Activated CD4-positive, alpha-beta T cell treated with anti-CD3 and anti-CD28 coated beads for 36 hours (primary cell): Measurements from ENCODE around the gene CACNA2D2. TPM values are rescaled to one million over a fixed set of nuclear protein-coding genes. Genes with fewer than 3 reads are reported as not detected.
A peak's percentile ranks its signal among the peaks of the same experiment; 100 is the strongest.

Experiments
- ATAC-seq: fragments of 200-7000 bp; cut with Tn5 transposase; one replicate; pipeline ENCODE4 v1.10.0; 2021; ENCODE audit warnings: mild to moderate bottlenecking, moderate library complexity
- CTCF ChIA-PET: fragments of 350-600 bp; sonication (Branson Sonifier 250); formaldehyde crosslinking; loops from one replicate; lab custom pipeline; 2021; ENCODE audit warnings: antibody characterized with exemption; lab: Charles Lee
- POLR2A ChIA-PET: fragments of 350-600 bp; sonication (Branson Sonifier 250); formaldehyde crosslinking; loops from one replicate; lab custom pipeline; 2021; ENCODE audit warnings: antibody characterized with exemption, inconsistent platforms; lab: Charles Lee
- DNase-seq: peaks from one replicate; pipeline ENCODE4 v3.0.0-alpha.2; 2020
- H3K27ac Mint-ChIP-seq: one replicate; pipeline ENCODE4 v1.8.0; 2021; ENCODE audit warnings: mixed read lengths
- H3K27me3 Mint-ChIP-seq: one replicate; pipeline ENCODE4 v1.8.0; 2021; ENCODE audit warnings: mixed read lengths
- H3K36me3 Mint-ChIP-seq: one replicate; pipeline ENCODE4 v1.8.0; 2021; ENCODE audit warnings: low read depth, mixed read lengths
- H3K4me1 Mint-ChIP-seq: one replicate; pipeline ENCODE4 v1.8.0; 2021; ENCODE audit warnings: mixed read lengths
- H3K4me3 Mint-ChIP-seq: one replicate; pipeline ENCODE4 v1.8.0; 2021; ENCODE audit warnings: mild to moderate bottlenecking, moderate library complexity, mixed read lengths
- H3K9me3 Mint-ChIP-seq: one replicate; pipeline ENCODE4 v1.8.0; 2021; ENCODE audit warnings: low read depth, mixed read lengths
- intact Hi-C, 2 experiments: fragments of 100-400 bp; cut with DNase I in 1 of 2; cut with micrococcal nuclease in 1 of 2; formaldehyde crosslinking; loops; one replicate each; pipeline versions ENCODE4 v1.14.2 to v1.15.1; 2022 to 2024; cut with DNase I, micrococcal nuclease
- total RNA-seq, 2 experiments: library from RNA; stranded (reverse); gene quantifications; one replicate each; pipeline ENCODE4 v1.2.3, GENCODE V29; 2021

CACNA2D2 gene
- total RNA-seq, 2 experiments from 2014 or later: 1.1 to 1.5 TPM

DNA sequence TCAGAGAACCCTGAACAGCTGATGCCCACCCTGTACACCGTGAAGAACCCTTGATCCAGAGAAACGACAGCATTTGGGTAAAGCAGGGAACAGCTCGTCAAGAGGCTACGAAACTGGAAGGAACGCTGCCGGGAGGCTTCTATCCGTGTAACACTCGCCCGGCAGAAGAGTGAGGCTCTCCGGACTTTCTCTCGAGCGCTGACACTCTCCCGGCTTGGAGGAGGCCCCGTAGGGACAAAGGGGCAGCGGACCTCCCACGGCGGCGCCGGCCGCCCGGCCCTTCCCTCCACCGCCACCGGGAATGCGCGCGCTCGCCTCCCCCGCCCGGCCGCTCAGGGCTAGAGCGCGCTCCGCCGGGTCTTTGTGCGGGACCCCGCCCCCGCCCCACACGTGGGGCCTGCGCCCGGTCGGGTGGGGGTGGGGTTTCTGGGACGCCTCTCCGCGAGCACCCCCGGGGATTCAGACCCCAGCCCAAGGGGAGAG is 182.5 kb downstream of the CACNA2D2 start:
- Mint-ChIP-seq H3K4me3 (peak overlapping the region; percentile 84), H3K36me3 (no peaks in the 10 kb centered on the region), H3K27me3 (no peaks in the 10 kb centered on the region), H3K4me1 (peaks cover 37% of the 10 kb centered on the region), H3K9me3 (no peaks in the 10 kb centered on the region), H3K27ac (peak overlapping the region; percentile 80)
- ChIA-PET CTCF (interaction anchor here (0.5 to 2.9 kb wide), 6 partner anchors 11 to 272 kb away, joined by 3 to 11 read pairs (median 3); partner anchors contain the start of genes HYAL3 and NAA80), POLR2A (interaction anchor here (0.7 to 1.8 kb wide), 2 partner anchors 16 to 21 kb away, joined by 3 to 4 read pairs; no protein-coding TSS in a partner anchor)
- ATAC-seq (peak; percentile 47), DNase-seq (peak; percentile 75)
- intact Hi-C loops: loop anchor here (1.0 to 10.0 kb wide), 10 partner anchors 16 to 126 kb away; partner anchors contain the start of genes HYAL3 (in 2 of the 2), NAA80 (in 2 of the 2), IFRD2 (in 1 of the 2) and LSMEM2 (in 1 of the 2)

DNA sequence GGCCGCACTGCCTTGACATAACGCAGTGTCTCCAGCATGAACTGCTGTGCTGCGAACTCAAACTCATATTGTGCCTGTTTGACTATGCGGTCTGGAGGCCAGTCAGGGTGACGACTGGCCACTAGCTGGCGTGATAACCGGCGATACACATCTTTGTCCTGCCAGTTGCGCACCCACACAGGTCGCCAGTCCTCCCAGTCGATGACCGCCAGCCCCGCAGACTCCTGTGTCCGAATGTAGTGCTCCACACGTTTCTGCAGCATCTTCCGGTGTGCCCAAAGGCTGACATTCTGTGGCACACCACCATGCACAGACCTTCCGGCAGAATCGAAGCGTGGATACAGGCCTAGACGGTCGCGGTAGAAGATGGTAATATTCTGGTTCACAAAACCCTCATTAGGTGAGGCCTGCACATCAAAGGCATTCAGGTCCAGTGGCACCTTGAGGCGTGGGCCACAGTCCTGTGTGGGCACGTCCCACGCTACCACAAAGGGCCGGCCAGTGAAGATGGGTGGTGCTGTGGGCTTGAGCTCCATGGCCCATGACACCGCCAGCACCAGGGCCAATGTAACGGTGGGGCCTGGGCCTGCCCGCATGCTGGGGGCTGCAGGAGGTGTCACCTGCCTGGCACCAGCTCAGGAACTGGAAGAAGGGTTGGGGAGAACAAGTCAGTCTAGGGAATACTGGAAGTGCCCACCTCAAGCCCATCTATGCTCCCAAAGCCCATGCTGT is 183.4 kb downstream of the CACNA2D2 start:
- ATAC-seq (no peak), DNase-seq (no peak)
- POLR2A ChIA-PET: interaction anchor here (0.6 to 1.8 kb wide), 3 partner anchors 17 to 1328 kb away, joined by 3 to 4 read pairs (median 3); no protein-coding TSS in a partner anchor
- Mint-ChIP-seq H3K27me3 (no peaks in the 10 kb centered on the region), H3K4me3 (peak overlapping the region; percentile 84), H3K9me3 (no peaks in the 10 kb centered on the region), H3K27ac (no peak overlapping the region), H3K4me1 (peaks cover 40% of the 10 kb centered on the region), H3K36me3 (no peaks in the 10 kb centered on the region)
- CTCF ChIA-PET: interaction anchor here (0.6 to 2.9 kb wide), 5 partner anchors 14 to 1245 kb away, joined by 3 to 11 read pairs (median 3); partner anchors contain the start of genes HYAL3 and NAA80
- intact Hi-C loops: loop anchor here (2.0 to 10.0 kb wide), 3 partner anchors 17 to 125 kb away; partner anchors contain the start of gene LSMEM2 (in 1 of the 2)

DNA sequence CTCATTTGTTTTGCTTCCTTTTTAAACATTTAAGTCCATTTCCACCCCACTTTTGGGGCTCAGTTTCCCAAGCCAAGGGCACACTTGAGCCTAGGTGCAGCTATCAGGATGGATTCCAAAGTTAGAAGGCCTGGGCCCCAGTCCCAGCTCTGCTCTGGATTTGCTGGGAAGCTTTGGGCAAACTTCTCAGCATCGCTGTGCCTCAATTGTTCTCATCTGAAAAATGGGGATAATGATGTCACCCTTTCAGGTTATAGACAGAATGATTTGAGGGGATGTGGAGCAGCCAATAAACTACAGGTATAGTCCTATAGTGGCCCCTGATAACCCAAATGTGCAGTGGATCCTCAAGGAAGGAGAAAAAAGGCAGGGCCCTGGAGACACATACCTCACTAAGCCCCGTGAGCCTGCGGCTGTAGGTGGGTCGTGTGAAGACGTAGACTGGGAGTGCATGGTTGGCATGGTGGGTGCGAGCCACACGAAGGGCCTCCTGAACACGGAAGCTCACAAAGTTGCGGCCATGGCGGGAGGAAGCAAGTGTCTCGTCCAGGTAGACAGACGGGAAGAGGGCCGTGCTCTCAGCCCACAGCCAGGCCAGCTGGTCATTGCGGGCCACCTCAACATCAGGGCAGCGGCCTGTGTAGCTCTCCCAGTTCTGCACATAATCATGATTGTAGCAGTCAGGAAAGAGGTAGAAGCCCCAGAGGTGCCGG is 184.1 kb downstream of the CACNA2D2 start:
- no peak for DNase-seq
- Mint-ChIP-seq H3K27ac (no peak overlapping the region), H3K27me3 (no peaks in the 10 kb centered on the region), H3K4me3 (no peak overlapping the region), H3K4me1 (peaks cover 40% of the 10 kb centered on the region), H3K9me3 (no peaks in the 10 kb centered on the region), H3K36me3 (no peaks in the 10 kb centered on the region)
- no peak for ATAC-seq
- intact Hi-C loops: no loop called here
- ChIA-PET CTCF (interaction anchor here (0.7 to 2.9 kb wide), 4 partner anchors 8 to 1365 kb away, joined by 3 to 11 read pairs (median 4); partner anchors contain the start of genes HYAL3, NAA80 and TUSC2), POLR2A (interaction anchor here (0.6 kb wide), 1 partner anchor 19 kb away, joined by 3 read pairs; no protein-coding TSS in a partner anchor)

DNA sequence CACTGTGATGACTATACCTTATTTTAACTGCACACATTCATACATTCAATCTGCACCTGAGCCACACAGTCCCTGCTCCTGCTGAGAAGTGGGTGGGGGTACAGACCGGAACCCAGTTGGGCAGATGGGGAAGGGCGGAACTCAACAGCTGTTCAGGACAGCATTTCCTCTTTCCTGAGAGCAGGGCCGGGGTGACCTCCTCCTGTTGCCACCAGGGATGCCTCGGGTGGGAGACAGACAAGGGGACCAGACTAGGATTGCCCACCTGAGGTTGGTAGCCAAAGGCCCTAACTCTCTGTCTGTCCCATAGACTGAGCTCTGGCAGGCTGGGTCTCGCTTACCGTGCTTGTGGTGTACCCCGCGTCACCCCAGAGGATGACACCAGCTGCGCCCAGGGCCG is 184.8 kb downstream of the CACNA2D2 start:
- H3K36me3 Mint-ChIP-seq: no peaks in the 10 kb centered on the region
- H3K27me3 Mint-ChIP-seq: no peaks in the 10 kb centered on the region
- peaks cover 40% of the 10 kb centered on the region for H3K4me1 Mint-ChIP-seq
- H3K4me3 Mint-ChIP-seq: no peak overlapping the region
- H3K27ac Mint-ChIP-seq: no peak overlapping the region
- DNase-seq (no peak), ATAC-seq (no peak)
- intact Hi-C loops: no loop called here
- ChIA-PET CTCF (interaction anchor here (0.5 to 2.9 kb wide), 4 partner anchors 9 to 1622 kb away, joined by 3 to 11 read pairs (median 4); partner anchors contain the start of genes HYAL3, NAA80 and TUSC2), POLR2A (interaction anchor here (0.6 kb wide), 1 partner anchor 19 kb away, joined by 3 read pairs; no protein-coding TSS in a partner anchor)
- H3K9me3 Mint-ChIP-seq: no peaks in the 10 kb centered on the region

DNA sequence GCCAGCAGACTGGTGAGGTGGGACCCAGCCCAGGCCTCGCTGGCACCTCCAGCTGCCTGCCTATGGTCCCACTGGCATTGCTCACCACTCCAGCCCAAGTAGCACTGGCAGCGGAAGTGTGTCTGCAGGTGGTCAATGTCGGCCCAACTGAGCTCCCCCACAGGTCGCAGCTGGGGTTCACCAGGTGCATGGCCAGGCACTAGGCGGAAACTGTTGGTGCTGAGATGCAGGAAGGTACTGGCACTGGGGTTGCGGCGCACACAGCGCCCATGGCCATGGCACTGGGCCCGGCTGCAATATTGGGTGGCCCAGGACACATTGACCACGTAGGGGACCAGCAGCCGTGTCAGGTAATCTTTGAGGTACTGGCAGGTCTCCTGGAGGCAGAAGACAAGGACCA is 185.3 kb downstream of the CACNA2D2 start:
- no peaks in the 10 kb centered on the region for H3K27me3 Mint-ChIP-seq
- DNase-seq (no peak), ATAC-seq (no peak)
- intact Hi-C loops: no loop called here
- no peak overlapping the region for H3K27ac Mint-ChIP-seq
- H3K4me3 Mint-ChIP-seq: no peak overlapping the region
- H3K36me3 Mint-ChIP-seq: no peaks in the 10 kb centered on the region
- H3K4me1 Mint-ChIP-seq: peaks cover 40% of the 10 kb centered on the region
- CTCF ChIA-PET: interaction anchor here (0.5 to 2.9 kb wide), 4 partner anchors 10 to 1623 kb away, joined by 3 to 11 read pairs (median 4); partner anchors contain the start of genes HYAL3, NAA80 and TUSC2
- no peaks in the 10 kb centered on the region for H3K9me3 Mint-ChIP-seq
- POLR2A ChIA-PET: no interaction called here

DNA sequence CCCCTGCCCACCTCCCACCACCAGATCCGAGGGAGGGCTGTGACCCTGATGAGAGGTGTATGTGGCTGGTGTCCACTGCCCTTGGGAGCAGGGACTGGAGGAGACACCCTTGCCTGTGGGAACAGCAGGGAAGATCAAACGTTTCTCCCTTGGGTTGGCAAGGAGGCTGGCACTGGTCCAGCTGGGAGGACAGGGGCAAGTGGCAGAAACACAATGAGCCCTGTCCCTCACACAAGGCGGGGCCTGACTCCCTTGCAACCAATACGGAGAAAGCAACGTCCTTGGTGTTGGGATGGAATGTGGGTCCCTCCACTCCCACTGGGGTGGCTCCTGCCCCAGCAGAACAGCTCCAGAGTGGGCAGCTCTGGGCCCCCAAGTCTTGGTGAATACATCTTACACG is 186.1 kb downstream of the CACNA2D2 start:
- Mint-ChIP-seq H3K9me3 (no peaks in the 10 kb centered on the region), H3K4me1 (peaks cover 37% of the 10 kb centered on the region), H3K36me3 (no peaks in the 10 kb centered on the region), H3K27ac (peak overlapping the region; percentile 38), H3K4me3 (no peak overlapping the region), H3K27me3 (no peaks in the 10 kb centered on the region)
- no peak for DNase-seq
- ChIA-PET CTCF (interaction anchor here (0.5 to 1.5 kb wide), 3 partner anchors 11 to 363 kb away, joined by 3 to 4 read pairs (median 3); no protein-coding TSS in a partner anchor), POLR2A (no interaction called here)
- no peak for ATAC-seq
- intact Hi-C loops: no loop called here

DNA sequence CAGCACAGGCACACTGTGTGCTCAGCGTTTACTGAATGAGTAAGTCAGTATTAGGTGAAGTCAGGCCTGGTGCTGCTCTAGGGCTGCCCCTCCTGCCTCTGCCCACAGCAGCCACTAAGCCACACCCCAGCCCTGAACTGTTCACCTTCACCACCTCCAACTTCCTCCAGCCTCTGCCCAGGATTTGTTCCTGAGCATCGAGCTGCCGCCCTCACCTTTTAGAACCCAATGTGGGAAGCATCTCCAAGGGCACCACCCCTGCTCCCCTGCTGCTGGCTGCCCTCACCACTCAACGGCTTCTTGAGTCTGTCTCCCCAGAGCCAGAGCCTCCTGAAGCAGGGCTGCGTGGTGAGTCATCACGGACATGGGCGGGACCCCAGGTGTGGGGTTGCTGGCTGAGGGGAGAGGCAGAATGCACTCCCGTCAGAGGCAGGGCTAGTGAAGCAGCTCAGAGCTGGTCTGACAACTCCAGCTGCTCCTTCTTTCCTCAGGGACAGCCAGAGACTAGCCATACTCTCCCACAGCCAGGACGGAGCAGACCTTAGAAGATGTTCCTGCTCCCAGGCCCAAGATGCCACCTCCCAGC is 186.7 kb downstream of the CACNA2D2 start:
- H3K4me1 Mint-ChIP-seq: peaks cover 37% of the 10 kb centered on the region
- peak; percentile 70 for DNase-seq
- CTCF ChIA-PET: interaction anchor here (0.6 to 1.5 kb wide), 4 partner anchors 10 to 364 kb away, joined by 3 to 4 read pairs (median 4); no protein-coding TSS in a partner anchor
- intact Hi-C loops: no loop called here
- peak; percentile 46 for ATAC-seq
- no peaks in the 10 kb centered on the region for H3K9me3 Mint-ChIP-seq
- no peaks in the 10 kb centered on the region for H3K36me3 Mint-ChIP-seq
- no peaks in the 10 kb centered on the region for H3K27me3 Mint-ChIP-seq
- no peak overlapping the region for H3K4me3 Mint-ChIP-seq
- H3K27ac Mint-ChIP-seq: peak overlapping the region; percentile 38
- POLR2A ChIA-PET: no interaction called here

DNA sequence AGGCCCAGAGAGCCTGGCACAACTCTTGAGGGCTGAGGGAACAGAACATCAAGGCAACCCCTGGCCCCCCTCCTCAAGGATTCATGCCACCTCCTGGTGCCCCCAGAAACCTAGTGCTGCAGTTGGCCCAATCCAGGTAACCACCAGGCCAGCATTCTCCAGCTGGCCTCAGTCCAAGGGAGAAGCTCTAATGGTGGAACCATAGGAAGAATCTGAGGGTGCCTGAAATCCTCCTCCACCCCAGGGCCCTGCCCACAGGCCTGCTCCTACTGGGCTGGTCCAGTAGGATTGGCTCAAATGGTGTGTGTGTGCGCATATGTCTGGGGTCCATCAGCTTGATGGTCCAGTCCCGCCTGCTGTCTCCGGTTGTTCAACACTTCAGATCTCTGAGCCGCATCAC is 188.6 kb downstream of the CACNA2D2 start:
- DNase-seq (no peak), ATAC-seq (no peak)
- no peak overlapping the region for H3K4me3 Mint-ChIP-seq
- no peaks in the 10 kb centered on the region for H3K27me3 Mint-ChIP-seq
- peaks cover 29% of the 10 kb centered on the region for H3K4me1 Mint-ChIP-seq
- ChIA-PET CTCF (interaction anchor here (0.6 to 1.1 kb wide), 5 partner anchors 12 to 335 kb away, joined by 3 to 4 read pairs (median 3); no protein-coding TSS in a partner anchor), POLR2A (interaction anchor here (0.6 kb wide), 1 partner anchor 10 kb away, joined by 3 read pairs; no protein-coding TSS in a partner anchor)
- H3K36me3 Mint-ChIP-seq: peaks cover under 1% of the 10 kb centered on the region
- no peaks in the 10 kb centered on the region for H3K9me3 Mint-ChIP-seq
- H3K27ac Mint-ChIP-seq: no peak overlapping the region
- intact Hi-C loops: no loop called here

DNA sequence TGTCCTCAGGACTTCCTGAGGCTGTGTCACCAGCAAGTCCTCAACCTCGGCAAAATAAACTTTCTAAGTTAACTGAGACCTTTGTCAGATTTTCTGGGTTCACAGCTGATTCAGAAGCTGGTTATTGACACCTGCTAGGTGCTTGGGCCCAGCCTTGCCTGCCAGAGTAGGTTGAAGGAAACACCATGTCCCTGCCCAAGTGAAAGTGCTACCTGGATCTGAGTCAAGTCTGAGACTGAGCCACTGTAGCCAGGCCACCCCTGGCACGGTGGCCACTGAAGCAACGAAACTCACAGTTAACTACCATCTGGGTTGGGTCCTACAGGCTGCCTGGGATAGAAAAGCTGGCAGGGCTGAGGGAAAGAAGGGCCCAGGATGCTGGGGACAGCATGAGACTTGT is 189.1 kb downstream of the CACNA2D2 start:
- Mint-ChIP-seq H3K27ac (no peak overlapping the region), H3K36me3 (peaks cover 1% of the 10 kb centered on the region), H3K4me3 (no peak overlapping the region), H3K27me3 (no peaks in the 10 kb centered on the region), H3K4me1 (peaks cover 25% of the 10 kb centered on the region), H3K9me3 (no peaks in the 10 kb centered on the region)
- POLR2A ChIA-PET: no interaction called here
- intact Hi-C loops: no loop called here
- no peak for DNase-seq
- CTCF ChIA-PET: interaction anchor here (0.6 to 1.0 kb wide), 4 partner anchors 12 to 335 kb away, joined by 3 to 4 read pairs (median 4); no protein-coding TSS in a partner anchor
- ATAC-seq: no peak
